Esophagus squamous epithelium (tissue), 5 donors: Measurements from ENCODE around the gene ARSD. TPM values are rescaled to one million over a fixed set of nuclear protein-coding genes. Genes with fewer than 3 reads are reported as not detected.
"Not testable (repeated sequence)": the region's sequence is repeated elsewhere in the genome, so short reads cannot be mapped to it uniquely, and the experiment has no call there.

ENCODE experiments used
- DNase-seq: peaks from one replicate; lab custom pipeline; 2025; lab: John Stamatoyannopoulos, UW
- H3K27ac ChIP-seq, 4 donors: fragments of 200-600 bp; sonication (generic); one replicate each; pipeline ENCODE4 v1.5.1; 2016 to 2019; ENCODE audit warnings: mild to moderate bottlenecking in 1 of 4
- H3K27me3 ChIP-seq, 4 donors: fragments of 200-600 bp; sonication (generic); 1 replicate in 3 of 4; 2 replicates in 1 of 4; pipeline versions ENCODE4 v1.5.1 to v1.6.0; 2017 to 2021; ENCODE audit warnings: antibody characterized with exemption in 1 of 4
- H3K36me3 ChIP-seq, 3 donors: fragments of 200-600 bp; sonication (generic); one replicate each; pipeline ENCODE4 v1.5.1; 2016 to 2019
- H3K4me1 ChIP-seq, 3 donors: fragments of 200-600 bp; sonication (generic); one replicate each; pipeline ENCODE4 v1.5.1; 2017 to 2019
- H3K4me3 ChIP-seq, 4 donors: fragments of 200-600 bp; sonication (generic); 1 replicate in 3 of 4; 2 replicates in 1 of 4; pipeline ENCODE4 v1.5.1; 2016 to 2019; ENCODE audit warnings: mild to moderate bottlenecking in 2 of 4, moderate library complexity in 1 of 4
- H3K9me3 ChIP-seq, 3 donors: fragments of 200-600 bp; sonication (generic); one replicate each; pipeline ENCODE4 v1.5.1; 2016 to 2019
- CTCF ChIP-seq, 6 experiments: fragments of 450-650 bp in 4 of 6; fragments of 200-600 bp in 2 of 6; sonication (generic) in 2 of 6; IDR thresholded peaks; one replicate each; pipeline ENCODE4 v1.5.1; 2016 to 2019; ENCODE audit warnings: antibody characterized with exemption in 6 of 6, mild to moderate bottlenecking in 4 of 6, moderate library complexity in 4 of 6
- POLR2A ChIP-seq, 4 donors: fragments of 450-650 bp; IDR thresholded peaks; one replicate each; pipeline ENCODE4 v1.6.1; 2017; ENCODE audit warnings: antibody characterized with exemption in 4 of 4, mild to moderate bottlenecking in 4 of 4, moderate library complexity in 3 of 4
- WGBS, 2 donors: methylation state at CpG; one replicate each; pipeline ENCODE4 v1.1.5; 2018; 5-methylcytosine and 5-hydroxymethylcytosine counted together
- intact Hi-C: fragments of 100-400 bp; cut with DNase I; formaldehyde crosslinking; loops from one replicate; pipeline ENCODE4 v1.15.0; 2022
- total RNA-seq, 4 donors: library from RNA; depleted of rRNA; stranded (reverse); fragments of >200 nt; gene quantifications; one replicate each; pipeline ENCODE4 v1.1.0, GENCODE V29; 2016
- donor health status: DM: yes; HTN: yes; CAD: no.

ARSD gene
- total RNA-seq, 4 donors from 2014 or later: 9.7 to 25.5 (median 19.2) TPM

GRCh38 chrX:2931155-2931554 lies 2.0 kb upstream of the ARSD start:
- Histone ChIP-seq H3K9me3 (peaks cover 0 to 11% (median 0%) of the 10 kb centered on the region in 3 donors), H3K27me3 (no peaks in the 10 kb centered on the region), H3K36me3 (no peaks in the 10 kb centered on the region), H3K4me3 (no peak overlapping the region), H3K4me1 (peaks cover 0 to 5% (median 0%) of the 10 kb centered on the region in 3 donors), H3K27ac (no peak overlapping the region)
- TF ChIP-seq CTCF (IDR thresholded peaks at IDR 0.05) (no peak), POLR2A (IDR thresholded peaks at IDR 0.05) (no peak)
- no peak for DNase-seq
- 79 to 100% methylated on average over 2 of the region's 2 CpGs for WGBS, 2 donors
- intact Hi-C loops: no loop called here

GRCh38 chrX:2928191-2928582 lies 952 bp downstream of the ARSD start:
- Histone ChIP-seq H3K4me3 (peak overlapping the region; percentile 57 to 95 (median 73)), H3K27ac (peak overlapping the region; percentile 94 to 99 (median 98)), H3K9me3 (peaks cover 0 to 11% (median 0%) of the 10 kb centered on the region in 3 donors), H3K36me3 (no peaks in the 10 kb centered on the region), H3K27me3 (no peaks in the 10 kb centered on the region), H3K4me1 (peaks cover 0 to 5% (median 0%) of the 10 kb centered on the region in 3 donors)
- 0 to 14% methylated on average over 1 to 12 of the region's 27 CpGs for WGBS, 2 donors
- TF ChIP-seq POLR2A (IDR thresholded peaks at IDR 0.05): no peak
- TF ChIP-seq CTCF (IDR thresholded peaks at IDR 0.05): no peak
- intact Hi-C loops: no loop called here
- peak; percentile 19 for DNase-seq

- H3K9me3 ChIP-seq: peaks cover 0 to 11% (median 0%) of the 10 kb centered on the region in 3 donors
- 92% methylated on average over 11 to 15 of the region's 15 CpGs for WGBS, 2 donors
- no peak overlapping the region for H3K4me3 ChIP-seq
- no peak for DNase-seq
- H3K4me1 ChIP-seq: peaks cover 0 to 5% (median 0%) of the 10 kb centered on the region in 3 donors
- TF ChIP-seq CTCF (IDR thresholded peaks at IDR 0.05) (no peak), POLR2A (IDR thresholded peaks at IDR 0.05) (no peak)
- no peak overlapping the region for H3K27ac ChIP-seq
- peaks cover 0 to 6% (median 0%) of the 10 kb centered on the region in 3 donors for H3K36me3 ChIP-seq
- H3K27me3 ChIP-seq: no peaks in the 10 kb centered on the region
- intact Hi-C loops: no loop called here
Measured at GRCh38 chrX:2926664-2927275, 2.4 kb downstream of the ARSD start.

GRCh38 chrX:2926255-2926654 lies 2.9 kb downstream of the ARSD start:
- H3K36me3 ChIP-seq: peaks cover 0 to 11% (median 0%) of the 10 kb centered on the region in 3 donors
- H3K4me3 ChIP-seq, H3K9me3 ChIP-seq, H3K27ac ChIP-seq, DNase-seq, H3K4me1 ChIP-seq, H3K27me3 ChIP-seq, intact Hi-C loops: not testable (repeated sequence)
- 83 to 93% methylated on average over 3 to 4 of the region's 4 CpGs for WGBS, 2 donors

GRCh38 chrX:2924151-2924550 lies 5.0 kb downstream of the ARSD start:
- Histone ChIP-seq H3K9me3 (no peaks in the 10 kb centered on the region), H3K4me1 (no peaks in the 10 kb centered on the region), H3K27me3 (no peaks in the 10 kb centered on the region), H3K27ac (no peak overlapping the region), H3K36me3 (peaks cover 0 to 31% (median 0%) of the 10 kb centered on the region in 3 donors), H3K4me3 (no peak overlapping the region)
- 98 to 100% methylated on average over 1 to 5 of the region's 9 CpGs for WGBS, 2 donors
- DNase-seq: no peak
- TF ChIP-seq POLR2A (IDR thresholded peaks at IDR 0.05): no peak
- intact Hi-C loops: no loop called here

- no peaks in the 10 kb centered on the region for H3K4me1 ChIP-seq
- no peak overlapping the region for H3K27ac ChIP-seq
- TF ChIP-seq POLR2A (IDR thresholded peaks at IDR 0.05) (no peak), CTCF (IDR thresholded peaks at IDR 0.05) (no peak)
- intact Hi-C loops: no loop called here
- no peak for DNase-seq
- no peak overlapping the region for H3K4me3 ChIP-seq
- 94 to 97% methylated on average over 4 to 9 of the region's 9 CpGs for WGBS, 2 donors
- peaks cover 0 to 47% (median 0%) of the 10 kb centered on the region in 3 donors for H3K36me3 ChIP-seq
- no peaks in the 10 kb centered on the region for H3K27me3 ChIP-seq
- no peaks in the 10 kb centered on the region for H3K9me3 ChIP-seq
Measured at GRCh38 chrX:2921750-2922149, 7.4 kb downstream of the ARSD start.
